OCI-LY3 (cell line): ENCODE measurements around the gene ABCB9.
A peak's percentile ranks its signal among the peaks of the same experiment; 100 is the strongest.

Source experiments
- H2AFZ ChIP-seq: fragments of 200-600, 300-600 bp; shearing (Covaris generic); 2 replicates; pipeline ENCODE4 v1.6.0; 2014; ENCODE audit warnings: antibody characterized with exemption, low read depth, low read length
- H3K27ac ChIP-seq: fragments of 200-600, 300-600 bp; sonication (generic); 2 replicates; pipeline ENCODE4 v1.5.1; 2014; ENCODE audit warnings: mild to moderate bottlenecking, low read length, moderate library complexity, mixed read lengths
- H3K27me3 ChIP-seq: fragments of 200-600, 300-600 bp; sonication (generic); 2 replicates; pipeline ENCODE4 v1.6.1; 2014; ENCODE audit warnings: low read depth, low read length, mixed read lengths
- H3K36me3 ChIP-seq: fragments of 200-600, 300-600 bp; sonication (generic); replicated peaks from 2 replicates; pipeline ENCODE3; 2014; ENCODE audit warnings: low read depth, low read length, mixed read lengths
- H3K4me1 ChIP-seq: fragments of 300-600, 200-600 bp; sonication (generic); 2 replicates; pipeline ENCODE4 v1.6.1; 2014; ENCODE audit warnings: low read length, mixed read lengths
- H3K4me2 ChIP-seq: fragments of 200-600, 300-600 bp; sonication (generic); 2 replicates; pipeline ENCODE4 v1.6.1; 2014; ENCODE audit warnings: low read length, mixed read lengths
- H3K4me3 ChIP-seq: fragments of 300-600, 200-600 bp; sonication (generic); 2 replicates; pipeline ENCODE4 v1.5.1; 2014; ENCODE audit warnings: antibody characterized with exemption, mild to moderate bottlenecking, low read length, moderate library complexity
- H3K79me2 ChIP-seq: fragments of 300-600, 200-600 bp; shearing (Covaris generic); 2 replicates; pipeline ENCODE4 v1.6.1; 2014; ENCODE audit warnings: mild to moderate bottlenecking, low read length, mixed read lengths
- H3K9ac ChIP-seq: fragments of 300-600, 200-600 bp; shearing (Covaris generic); 2 replicates; pipeline ENCODE4 v1.6.0; 2014; ENCODE audit warnings: mild to moderate bottlenecking, low read length, moderate library complexity
- H3K9me3 ChIP-seq: fragments of 200-600, 300-600 bp; shearing (Covaris generic); 2 replicates; pipeline ENCODE4 v1.6.1; 2014; ENCODE audit warnings: low read length, mixed read lengths; ENCODE audit not compliant: insufficient read depth
- H4K20me1 ChIP-seq: fragments of 200-600, 300-600 bp; sonication (generic); 2 replicates; pipeline ENCODE4 v1.6.1; 2016; ENCODE audit warnings: low read length, mixed read lengths; ENCODE audit not compliant: insufficient read depth
- EZH2phosphoT487 ChIP-seq: fragments of 200-600 bp; shearing (Covaris generic); IDR thresholded peaks from 2 replicates; pipeline ENCODE4 v1.6.1; 2018; ENCODE audit warnings: antibody characterized with exemption, mixed run types, low read depth
- TF ChIP-seq, protein P1 (sequence below): fragments of 200-600, 300-600 bp; sonication (generic); IDR thresholded peaks from 2 replicates; pipeline ENCODE4 v1.5.1; 2014; ENCODE audit warnings: antibody characterized with exemption, low read length, low read depth

The ABCB9 gene

DNA sequence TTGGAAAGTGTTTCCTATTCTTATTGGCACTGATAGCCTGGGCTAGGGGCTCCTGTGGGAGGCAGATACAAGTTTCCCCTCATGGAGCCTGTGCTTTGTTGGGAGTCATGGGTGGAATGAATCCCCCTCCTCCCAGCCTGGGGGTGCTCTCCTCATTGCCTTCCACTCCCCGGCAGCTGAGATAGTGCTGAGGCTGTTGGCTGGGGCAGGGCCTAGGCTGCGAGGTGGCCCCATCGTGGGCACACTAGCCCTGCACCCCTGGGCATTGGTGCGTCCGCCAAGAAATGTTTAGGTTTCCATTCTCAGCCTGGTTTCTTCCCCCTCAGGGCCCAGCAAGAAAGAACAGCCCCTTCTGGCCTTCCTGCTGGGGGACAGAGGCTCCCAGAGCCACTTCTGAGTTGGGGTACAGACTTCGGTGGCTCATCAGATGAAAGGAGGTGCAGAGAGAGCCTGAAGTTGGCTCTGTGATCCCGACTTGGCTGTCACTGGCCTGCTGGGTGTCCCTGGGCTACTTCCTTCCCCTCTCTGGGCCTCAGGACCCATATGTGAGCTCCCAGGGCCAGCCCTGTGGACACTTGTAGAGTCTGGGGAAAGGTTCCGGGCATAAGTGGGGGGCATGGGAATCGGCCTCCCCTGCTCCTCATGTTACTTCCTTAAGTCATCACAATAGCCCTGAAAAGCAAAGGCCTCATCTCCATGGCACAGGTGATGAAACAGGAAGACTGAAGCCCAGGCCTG lies 11.6 kb upstream of the ABCB9 start:
- TF ChIP-seq, protein P1, sequence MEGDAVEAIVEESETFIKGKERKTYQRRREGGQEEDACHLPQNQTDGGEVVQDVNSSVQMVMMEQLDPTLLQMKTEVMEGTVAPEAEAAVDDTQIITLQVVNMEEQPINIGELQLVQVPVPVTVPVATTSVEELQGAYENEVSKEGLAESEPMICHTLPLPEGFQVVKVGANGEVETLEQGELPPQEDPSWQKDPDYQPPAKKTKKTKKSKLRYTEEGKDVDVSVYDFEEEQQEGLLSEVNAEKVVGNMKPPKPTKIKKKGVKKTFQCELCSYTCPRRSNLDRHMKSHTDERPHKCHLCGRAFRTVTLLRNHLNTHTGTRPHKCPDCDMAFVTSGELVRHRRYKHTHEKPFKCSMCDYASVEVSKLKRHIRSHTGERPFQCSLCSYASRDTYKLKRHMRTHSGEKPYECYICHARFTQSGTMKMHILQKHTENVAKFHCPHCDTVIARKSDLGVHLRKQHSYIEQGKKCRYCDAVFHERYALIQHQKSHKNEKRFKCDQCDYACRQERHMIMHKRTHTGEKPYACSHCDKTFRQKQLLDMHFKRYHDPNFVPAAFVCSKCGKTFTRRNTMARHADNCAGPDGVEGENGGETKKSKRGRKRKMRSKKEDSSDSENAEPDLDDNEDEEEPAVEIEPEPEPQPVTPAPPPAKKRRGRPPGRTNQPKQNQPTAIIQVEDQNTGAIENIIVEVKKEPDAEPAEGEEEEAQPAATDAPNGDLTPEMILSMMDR = no peak
- TF ChIP-seq EZH2phosphoT487 = no peak
- H3K4me3 ChIP-seq = no peak overlapping the region
- no peak overlapping the region for H3K9ac ChIP-seq
- peaks cover 14% of the 10 kb centered on the region for H4K20me1 ChIP-seq
- no peaks in the 10 kb centered on the region for H3K9me3 ChIP-seq
- peaks cover 11% of the 10 kb centered on the region for H3K36me3 ChIP-seq
- no peak overlapping the region for H2AFZ ChIP-seq
- no peaks in the 10 kb centered on the region for H3K27me3 ChIP-seq
- no peak overlapping the region for H3K27ac ChIP-seq
- H3K4me2 ChIP-seq = no peak overlapping the region
- peaks cover 40% of the 10 kb centered on the region for H3K79me2 ChIP-seq
- peaks cover 25% of the 10 kb centered on the region for H3K4me1 ChIP-seq

DNA sequence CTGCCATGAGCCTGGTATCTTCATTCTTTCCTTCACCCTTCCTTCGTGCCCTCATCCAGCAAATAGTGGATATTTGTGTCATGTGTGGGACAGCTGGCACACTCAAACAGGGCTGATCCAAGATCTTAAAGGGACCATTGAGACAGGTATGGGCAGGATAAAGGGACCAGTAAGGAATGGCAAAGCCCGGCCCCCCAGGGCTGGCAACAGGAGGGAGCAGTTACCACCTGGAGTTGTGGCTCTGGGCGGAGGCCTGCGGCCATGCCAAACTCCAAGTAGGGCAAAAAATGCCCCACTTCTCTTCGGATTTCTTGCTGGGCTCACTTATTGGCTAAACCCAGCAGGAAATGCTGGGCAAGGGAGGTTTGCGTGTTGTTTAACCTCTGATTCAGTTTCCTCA lies 10.9 kb upstream of the ABCB9 start:
- peaks cover 23% of the 10 kb centered on the region for H3K4me1 ChIP-seq
- no peak overlapping the region for H2AFZ ChIP-seq
- no peak overlapping the region for H3K4me3 ChIP-seq
- H3K79me2 ChIP-seq = peaks cover 35% of the 10 kb centered on the region
- TF ChIP-seq EZH2phosphoT487 = no peak
- TF ChIP-seq, protein P1 = no peak
- H3K27me3 ChIP-seq = no peaks in the 10 kb centered on the region
- no peak overlapping the region for H3K4me2 ChIP-seq
- no peaks in the 10 kb centered on the region for H3K9me3 ChIP-seq
- H3K36me3 ChIP-seq = peaks cover 4% of the 10 kb centered on the region
- H3K9ac ChIP-seq = no peak overlapping the region
- no peak overlapping the region for H3K27ac ChIP-seq
- H4K20me1 ChIP-seq = peaks cover 8% of the 10 kb centered on the region

DNA sequence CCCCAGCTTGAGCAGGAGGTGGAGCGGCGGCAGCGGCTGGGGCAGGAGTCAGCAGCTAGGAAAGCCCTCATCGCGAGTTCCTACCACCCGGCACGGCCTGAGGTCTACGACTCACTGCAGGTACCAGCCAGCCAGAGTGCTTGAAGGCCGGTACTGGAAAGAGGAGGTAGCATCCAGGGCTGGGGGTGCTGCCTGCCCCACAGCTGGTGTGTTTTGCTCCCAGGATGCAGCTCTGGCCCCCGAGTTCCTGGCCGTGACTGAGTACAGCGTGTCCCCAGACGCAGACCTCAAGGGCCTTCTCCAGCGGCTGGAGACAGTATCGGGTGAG lies 10.3 kb upstream of the ABCB9 start:
- Histone ChIP-seq H3K4me2 (no peak overlapping the region), H3K4me1 (peaks cover 18% of the 10 kb centered on the region), H3K27me3 (no peaks in the 10 kb centered on the region), H3K27ac (no peak overlapping the region), H3K9me3 (no peaks in the 10 kb centered on the region), H4K20me1 (peaks cover 3% of the 10 kb centered on the region; the same call in 1 of the 2 replicates), H3K36me3 (no peaks in the 10 kb centered on the region), H2AFZ (no peak overlapping the region), H3K9ac (no peak overlapping the region), H3K4me3 (no peak overlapping the region), H3K79me2 (peaks cover 29% of the 10 kb centered on the region)
- TF ChIP-seq EZH2phosphoT487 = no peak
- TF ChIP-seq, protein P1 = no peak

DNA sequence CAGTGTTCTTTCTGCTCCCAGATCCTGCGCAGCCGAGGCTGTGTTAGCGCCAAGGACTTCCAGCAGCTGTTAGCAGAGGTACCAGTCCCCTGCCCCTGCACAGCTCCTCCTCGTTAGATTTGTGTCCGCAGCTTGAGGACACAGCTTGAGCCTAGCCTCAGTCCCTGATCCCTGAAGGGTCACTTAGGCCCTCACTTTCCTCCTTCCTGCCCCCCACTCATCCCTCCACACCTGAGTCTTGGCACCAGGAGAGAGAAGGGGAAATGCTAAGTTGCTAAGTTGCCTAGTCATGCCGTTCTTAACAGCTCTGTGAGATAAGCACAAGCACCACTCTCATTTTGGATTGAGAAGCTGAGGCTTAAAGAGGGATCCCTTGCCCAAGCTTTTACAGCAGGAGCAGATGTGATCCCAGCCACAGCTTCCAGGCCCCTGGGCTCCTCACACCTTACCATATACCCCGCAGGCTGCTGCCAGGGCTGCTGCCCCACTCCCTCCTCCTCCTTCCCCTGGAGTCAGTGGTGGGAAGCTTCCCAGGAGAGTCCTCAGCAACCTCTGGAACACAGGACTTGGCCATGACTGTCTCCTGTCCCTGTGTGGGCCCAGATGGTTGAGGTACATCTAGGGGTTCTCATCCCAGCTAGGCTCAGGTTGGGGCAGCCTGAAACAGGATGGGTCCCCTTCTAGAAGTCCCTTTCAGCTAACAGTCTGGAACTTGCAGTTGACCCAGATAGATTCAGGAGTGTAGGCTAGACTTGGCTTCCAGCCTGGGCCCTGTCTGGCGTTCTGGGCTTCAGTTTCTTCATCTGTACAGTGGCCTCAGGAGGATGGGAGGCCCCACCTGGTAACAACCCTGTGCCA lies 9.8 kb upstream of the ABCB9 start:
- H3K27ac ChIP-seq = peak overlapping the region; percentile 89; the same call in 1 of the 2 replicates
- TF ChIP-seq EZH2phosphoT487 = no peak
- TF ChIP-seq, protein P1 = no peak
- H2AFZ ChIP-seq = no peak overlapping the region
- H3K4me1 ChIP-seq = peaks cover 16% of the 10 kb centered on the region
- H3K9me3 ChIP-seq = no peaks in the 10 kb centered on the region
- H3K4me3 ChIP-seq = peak overlapping the region; percentile 89
- no peaks in the 10 kb centered on the region for H4K20me1 ChIP-seq
- peak overlapping the region; percentile 99 for H3K9ac ChIP-seq
- no peaks in the 10 kb centered on the region for H3K27me3 ChIP-seq
- peak overlapping the region; percentile 97 for H3K4me2 ChIP-seq
- peaks cover 24% of the 10 kb centered on the region for H3K79me2 ChIP-seq
- no peaks in the 10 kb centered on the region for H3K36me3 ChIP-seq
